Measurements from ENCODE around the gene PDCD4.

DNA sequence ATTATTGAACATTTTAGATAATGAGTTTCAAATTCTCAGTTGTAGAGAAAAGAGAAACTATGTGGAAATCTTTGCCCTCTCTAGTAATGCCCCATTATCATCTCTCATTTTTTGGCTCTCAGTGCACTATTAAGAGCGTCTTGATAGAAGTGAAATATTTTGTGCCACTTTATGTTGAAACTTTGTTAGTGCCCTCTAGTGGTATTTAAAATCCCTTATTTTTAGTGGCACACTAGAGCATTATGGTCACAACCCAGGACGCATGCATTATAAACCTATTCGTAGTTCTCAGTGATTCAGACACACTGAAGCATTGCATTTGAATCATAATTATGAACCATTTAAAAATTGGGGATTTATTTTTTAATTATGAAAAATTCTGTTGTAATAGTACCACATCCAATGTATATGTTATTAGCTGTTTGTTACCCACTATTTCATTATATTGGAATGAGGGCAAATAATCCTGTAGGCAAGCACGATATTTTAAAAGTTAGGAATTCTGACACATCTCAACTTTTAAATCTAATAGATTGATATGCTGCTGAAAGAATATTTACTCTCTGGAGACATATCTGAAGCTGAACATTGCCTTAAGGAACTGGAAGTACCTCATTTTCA is 21.9 kb downstream of the PDCD4 start:
- TF ChIP-seq FOXA1 (IDR thresholded peaks at IDR 0.05) (no peak), ELF4 (IDR thresholded peaks at IDR 0.05) (no peak), HDGF (IDR thresholded peaks at IDR 0.05; ENCODE audit: borderline replicate concordance) (no peak), CTBP1 (IDR thresholded peaks at IDR 0.05; ENCODE audit: borderline replicate concordance) (no peak), SUZ12 (IDR thresholded peaks at IDR 0.05) (no peak), ARNT (IDR thresholded peaks at IDR 0.05) (no peak), ZNF384 (IDR thresholded peaks at IDR 0.05) (no peak), NFRKB (IDR thresholded peaks at IDR 0.05) (no peak)
- TF ChIP-seq, protein P1, sequence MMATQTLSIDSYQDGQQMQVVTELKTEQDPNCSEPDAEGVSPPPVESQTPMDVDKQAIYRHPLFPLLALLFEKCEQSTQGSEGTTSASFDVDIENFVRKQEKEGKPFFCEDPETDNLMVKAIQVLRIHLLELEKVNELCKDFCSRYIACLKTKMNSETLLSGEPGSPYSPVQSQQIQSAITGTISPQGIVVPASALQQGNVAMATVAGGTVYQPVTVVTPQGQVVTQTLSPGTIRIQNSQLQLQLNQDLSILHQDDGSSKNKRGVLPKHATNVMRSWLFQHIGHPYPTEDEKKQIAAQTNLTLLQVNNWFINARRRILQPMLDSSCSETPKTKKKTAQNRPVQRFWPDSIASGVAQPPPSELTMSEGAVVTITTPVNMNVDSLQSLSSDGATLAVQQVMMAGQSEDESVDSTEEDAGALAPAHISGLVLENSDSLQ (IDR thresholded peaks at IDR 0.05): no peak

Data from HEK293T (cell line).